GM18873 (cell line): ENCODE results near the gene STIL.
"Not testable (repeated sequence)": the region's sequence is repeated elsewhere in the genome, so short reads cannot be mapped to it uniquely, and the experiment has no call there.

Source experiments
- ATAC-seq: cut with Tn5 transposase; IDR thresholded peaks from one replicate; pipeline ENCODE4 v1.9.1; 2021; ENCODE audit warnings: mild to moderate bottlenecking, moderate library complexity, moderate number of reproducible peaks; ENCODE audit not compliant: unreplicated experiment, low FRiP score

STIL gene

DNA sequence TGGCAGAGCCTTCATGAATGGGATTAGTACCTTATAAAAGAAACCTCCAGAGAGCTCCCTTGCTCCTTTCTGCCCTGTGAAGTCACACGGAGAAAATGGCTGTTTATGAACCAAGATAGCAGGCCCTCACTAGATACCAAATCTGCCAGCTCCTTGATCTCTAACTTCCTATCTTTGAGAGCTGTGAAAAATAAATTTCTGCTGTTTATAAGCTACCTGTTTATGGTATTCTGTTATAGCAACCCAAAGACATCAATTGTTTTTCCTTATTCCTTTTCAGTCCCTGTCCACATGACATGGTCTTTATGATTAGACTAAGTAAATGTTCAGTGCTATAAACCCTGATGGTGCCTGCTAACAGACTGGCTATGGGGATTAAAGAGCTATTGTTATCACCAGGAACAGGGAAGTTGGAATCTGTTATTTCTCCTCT lies 9.7 kb upstream of the STIL start:
- ATAC-seq: no peak

DNA sequence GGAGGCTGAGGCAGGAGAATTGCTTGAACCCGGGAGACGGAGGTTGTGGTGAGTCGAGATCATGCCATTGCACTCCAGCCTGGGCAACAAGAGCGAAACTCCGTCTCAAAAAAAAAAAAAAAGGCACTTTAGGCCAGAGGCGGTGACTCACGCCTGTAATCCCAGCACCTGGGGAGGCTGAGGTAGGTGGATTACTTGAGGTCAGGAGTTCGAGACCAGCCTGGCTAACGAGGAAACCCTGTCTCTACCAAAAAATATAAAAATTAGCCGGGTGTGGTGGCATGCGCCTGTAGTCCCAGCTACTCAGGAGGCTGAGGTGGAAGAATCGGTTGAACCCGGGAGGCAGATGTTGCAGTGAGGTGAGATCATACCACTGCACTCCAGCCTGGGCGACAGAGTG lies 6.0 kb upstream of the STIL start:
- not testable (repeated sequence) for ATAC-seq

DNA sequence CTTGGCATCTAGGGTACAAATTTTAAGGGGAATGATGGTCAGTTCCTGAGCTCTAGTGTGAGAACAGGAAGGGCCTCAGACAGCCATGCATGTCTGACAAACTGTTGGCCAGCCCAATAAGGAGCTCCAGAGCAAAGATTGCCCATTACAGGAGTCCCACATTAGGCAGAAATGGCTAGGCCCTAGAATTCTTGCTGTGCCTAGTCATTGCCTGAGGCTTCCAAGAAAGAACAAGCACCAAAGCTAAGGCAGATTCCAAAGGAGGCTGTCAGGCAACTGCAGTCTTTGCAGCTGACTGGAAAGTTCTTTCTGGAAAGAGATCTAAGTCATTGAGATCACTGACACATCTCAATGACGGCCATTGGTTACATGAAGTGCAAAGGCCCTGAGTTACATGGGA lies 3.9 kb upstream of the STIL start:
- no peak for ATAC-seq

DNA sequence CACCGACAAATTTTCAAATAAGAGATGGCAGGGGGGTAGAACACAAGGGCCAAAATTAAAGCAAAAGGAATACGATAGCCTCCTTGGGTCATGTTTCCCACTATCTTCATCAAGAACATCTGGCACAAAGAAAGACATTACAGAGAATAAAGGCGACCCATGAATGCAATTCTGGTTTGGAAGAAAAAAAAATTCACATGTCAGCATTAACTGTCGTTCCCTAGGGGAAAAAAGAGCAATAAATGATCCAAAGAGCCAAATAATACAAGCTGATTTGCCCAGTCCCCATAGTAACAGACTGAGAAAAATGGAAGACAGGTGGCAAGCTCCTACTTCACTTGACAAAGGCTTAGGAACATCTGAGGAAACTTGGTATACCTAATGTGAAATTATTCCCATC lies 4.5 kb downstream of the STIL start:
- ATAC-seq: no peak

DNA sequence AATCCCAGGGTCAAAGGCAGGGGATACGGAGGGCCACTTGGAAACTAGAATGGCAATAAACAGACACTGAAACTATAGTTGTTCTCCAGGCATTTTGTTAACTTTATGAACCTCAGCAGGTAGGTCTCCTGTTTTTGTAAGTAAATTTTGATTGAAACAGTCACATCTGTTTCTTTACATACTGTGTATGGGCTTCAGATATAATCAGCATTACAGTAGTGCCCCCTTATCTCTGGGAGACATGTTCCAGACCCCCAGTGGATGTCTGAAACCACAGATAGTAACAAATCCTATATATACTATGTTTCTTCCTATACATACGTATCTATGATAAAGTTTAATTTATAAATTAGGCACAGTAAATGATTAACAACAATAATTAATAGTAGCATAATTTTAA lies 11.5 kb downstream of the STIL start:
- no peak for ATAC-seq

DNA sequence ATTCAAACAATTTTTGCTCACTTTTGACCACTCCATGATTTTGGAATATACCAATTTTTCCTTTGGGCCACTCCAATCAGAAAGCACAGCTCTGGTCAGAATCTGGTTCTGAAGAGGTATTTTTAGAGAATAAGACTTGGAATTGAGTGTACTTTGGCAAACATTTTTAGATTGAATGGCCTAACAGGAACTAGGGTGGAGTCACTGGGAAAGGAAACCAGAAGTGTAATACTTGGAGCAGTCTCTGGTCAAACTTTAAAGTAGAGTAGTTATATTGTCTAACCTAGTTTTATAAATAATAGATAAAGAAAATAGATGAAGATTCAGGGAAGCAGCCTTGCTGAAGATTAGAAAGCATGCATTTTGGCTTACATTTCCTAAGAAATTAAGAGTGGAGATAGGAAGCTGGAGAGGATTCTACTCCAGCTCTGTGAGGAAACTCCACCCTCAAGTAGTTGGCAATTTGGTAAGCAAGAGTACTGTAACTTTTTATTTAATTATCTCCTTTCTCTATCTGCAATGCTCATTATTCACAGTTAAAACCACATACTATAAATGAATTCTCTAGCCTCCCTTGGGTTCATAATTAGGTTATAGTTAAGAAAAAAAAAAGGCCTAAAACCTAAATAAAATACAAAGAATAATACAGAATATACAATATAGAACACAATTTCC lies 15.8 kb downstream of the STIL start:
- no peak for ATAC-seq

DNA sequence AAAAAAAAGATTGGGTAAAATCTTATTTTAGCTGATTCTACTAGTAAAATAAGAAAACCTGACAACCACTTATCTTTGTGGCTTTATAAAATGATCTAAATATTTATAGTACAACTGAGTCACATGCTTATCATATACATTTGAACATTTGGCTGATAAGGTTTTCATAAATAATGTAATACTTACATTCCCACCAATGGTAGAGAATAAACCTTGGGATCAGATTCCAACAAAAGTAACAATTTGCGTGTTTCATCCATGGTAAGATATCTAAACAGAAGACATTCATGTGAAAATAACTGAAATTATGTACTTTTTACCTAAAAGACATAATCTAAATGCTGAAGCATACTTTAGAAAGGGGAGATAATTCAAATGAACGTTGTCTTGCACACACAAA lies 18.4 kb downstream of the STIL start:
- ATAC-seq: no peak

DNA sequence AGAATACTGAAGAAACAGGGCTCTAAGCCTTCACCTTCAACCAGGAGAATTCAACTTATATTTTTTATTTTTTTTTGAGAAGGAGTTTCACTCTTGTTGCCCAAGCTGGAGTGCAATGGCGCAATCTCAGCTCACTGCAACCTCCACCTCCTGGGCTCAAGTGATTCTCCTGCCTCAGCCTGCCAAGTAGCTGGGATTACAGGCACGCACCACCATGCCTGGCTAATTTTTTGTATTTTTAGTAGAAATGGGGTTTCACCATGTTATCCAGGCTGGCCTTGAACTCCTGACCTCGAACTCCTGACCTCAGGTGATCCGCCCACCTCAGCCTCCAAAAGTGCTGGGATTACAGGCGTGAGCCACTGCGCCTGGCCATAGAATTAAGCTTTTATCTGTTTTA lies 19.1 kb downstream of the STIL start:
- not testable (repeated sequence) for ATAC-seq

DNA sequence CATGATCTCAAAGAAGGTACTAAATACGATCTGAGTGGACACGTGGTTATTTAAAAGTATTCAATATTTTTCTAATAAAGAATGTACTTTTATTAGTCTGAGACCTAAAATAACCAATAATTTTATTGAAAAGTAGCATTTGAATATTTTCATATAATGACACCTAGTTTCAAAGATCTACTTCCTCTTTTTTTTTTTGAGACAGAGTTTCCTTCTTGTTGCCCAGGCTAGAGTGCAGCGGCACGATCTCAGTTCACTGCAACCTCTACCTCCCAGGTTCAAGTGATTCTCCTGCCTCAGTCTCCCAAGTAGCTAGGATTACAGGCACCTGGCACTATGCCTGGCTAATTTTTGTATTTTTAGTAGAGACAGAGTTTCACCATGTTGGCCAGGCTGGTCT lies 25.8 kb downstream of the STIL start:
- not testable (repeated sequence) for ATAC-seq

DNA sequence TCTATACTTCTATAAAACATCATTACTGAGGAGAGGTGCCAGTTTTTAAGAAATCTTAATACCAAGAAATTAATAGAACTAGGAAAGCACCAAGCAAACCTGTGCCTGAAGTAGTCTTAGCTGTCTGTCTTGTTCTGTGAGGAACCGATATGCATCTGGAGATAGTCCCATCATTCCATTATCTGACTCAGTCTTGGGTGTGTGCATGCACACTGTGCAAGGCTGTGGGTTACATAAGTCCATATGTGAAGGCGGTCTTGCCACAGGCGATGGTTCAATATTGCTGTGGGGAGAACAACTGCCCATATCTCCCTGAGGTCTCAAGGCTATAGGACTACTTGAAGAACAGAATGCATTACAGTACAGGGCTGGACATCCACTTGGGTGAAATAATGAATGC lies 33.8 kb downstream of the STIL start:
- no peak for ATAC-seq

DNA sequence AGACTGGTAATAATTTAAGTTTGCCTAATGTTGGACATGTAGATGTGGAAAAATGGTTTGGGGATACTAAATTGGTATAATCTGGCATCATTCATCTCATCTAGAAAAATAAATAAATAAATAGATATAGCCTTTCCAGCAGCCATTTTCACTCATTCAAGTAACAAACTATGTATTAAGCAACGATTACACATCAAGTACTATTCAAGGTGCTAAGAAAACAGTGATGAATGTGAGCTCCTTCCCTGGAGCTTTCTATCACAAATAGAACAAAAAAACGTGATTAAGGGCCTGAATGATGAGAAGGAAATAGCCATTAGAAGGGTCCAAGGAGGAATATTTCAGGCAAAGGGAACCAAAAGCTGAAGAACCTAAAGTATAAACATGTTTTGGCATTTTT lies 37.1 kb downstream of the STIL start:
- ATAC-seq: no peak

DNA sequence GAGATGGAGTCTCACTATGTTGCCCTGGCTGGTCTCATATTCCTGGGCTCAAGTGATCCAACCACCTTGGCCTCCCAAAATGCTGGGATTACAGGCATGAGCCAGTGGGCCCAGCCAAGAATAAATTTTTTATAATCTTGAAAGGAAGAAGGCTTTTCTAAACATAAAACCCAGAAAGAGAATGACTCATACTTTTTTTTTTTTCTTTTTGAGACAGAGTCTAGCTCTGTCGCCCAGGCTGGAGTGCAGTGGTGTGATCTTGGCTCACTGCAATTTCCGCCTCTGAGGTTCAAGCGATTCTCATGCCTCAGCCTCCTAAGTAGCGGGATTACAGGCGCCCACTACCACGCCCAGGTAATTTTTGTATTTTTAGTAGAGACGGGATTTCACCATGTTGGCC lies 38.1 kb downstream of the STIL start:
- not testable (repeated sequence) for ATAC-seq

DNA sequence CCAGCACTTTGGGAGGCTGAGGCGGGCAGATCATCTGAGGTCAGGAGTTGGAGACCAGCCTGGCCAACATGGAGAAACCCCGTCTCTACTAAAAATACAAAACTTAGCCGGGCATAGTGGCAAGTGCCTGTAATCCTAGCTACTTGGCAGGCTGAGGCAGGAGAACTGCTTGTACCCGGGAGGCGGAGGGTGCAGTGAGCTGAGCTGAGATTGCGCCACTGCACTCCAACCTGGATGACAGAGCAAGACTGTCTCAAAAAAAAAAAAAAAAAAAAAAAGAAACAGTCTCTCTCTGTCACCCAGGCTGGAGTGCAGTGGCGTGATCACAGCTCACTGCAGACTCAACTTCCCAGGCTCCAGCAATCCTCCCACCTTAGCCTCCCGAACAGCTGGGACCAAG lies 48.4 kb downstream of the STIL start:
- not testable (repeated sequence) for ATAC-seq

DNA sequence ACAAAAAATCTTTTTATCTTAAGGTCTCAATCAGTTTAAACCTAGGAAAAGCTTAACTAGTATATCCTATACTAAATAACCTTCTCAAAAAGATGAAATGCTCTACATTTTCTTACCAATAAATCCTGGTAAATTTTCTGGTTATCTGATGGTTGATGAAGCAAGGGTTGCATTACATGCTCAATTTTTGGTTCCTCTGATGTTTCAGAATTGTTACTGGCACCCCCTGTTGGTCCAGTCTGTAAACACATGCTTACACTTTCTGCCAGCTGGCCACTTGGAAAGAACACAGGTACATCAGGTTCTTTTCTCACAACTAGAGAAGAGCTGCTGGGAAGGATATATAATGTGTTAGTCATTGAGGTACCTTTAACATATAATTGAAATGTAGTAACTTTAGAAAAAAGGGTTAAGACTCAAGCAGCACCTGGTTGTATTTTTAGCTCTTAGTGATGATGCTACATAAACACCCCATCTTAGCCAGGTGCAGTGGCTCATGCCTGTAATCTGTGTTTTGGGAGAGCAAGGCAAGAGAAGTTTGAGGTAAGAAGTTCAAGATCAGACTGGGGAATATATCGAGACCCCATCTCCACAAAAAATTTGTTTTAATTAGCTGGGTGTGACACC lies 51.0 kb downstream of the STIL start:
- no peak for ATAC-seq

DNA sequence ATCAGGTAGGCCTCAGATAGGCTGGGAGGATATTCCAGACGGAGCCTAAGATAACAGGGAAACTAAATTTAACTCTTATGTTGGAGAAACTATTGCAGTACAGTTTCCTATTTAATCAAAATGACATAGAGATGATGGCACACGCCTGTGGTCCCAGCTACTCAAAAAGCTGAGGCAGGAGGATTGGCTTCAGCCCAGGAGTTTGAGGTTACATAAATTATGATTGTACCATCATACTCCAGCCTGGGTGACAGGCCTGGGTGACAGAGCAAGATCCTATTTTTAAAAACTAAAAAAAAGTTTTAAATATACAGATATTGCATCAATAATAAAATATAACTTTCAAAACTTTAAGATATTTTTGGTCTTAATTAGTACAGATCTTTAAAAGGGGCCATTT lies 56.7 kb downstream of the STIL start:
- ATAC-seq: no peak

DNA sequence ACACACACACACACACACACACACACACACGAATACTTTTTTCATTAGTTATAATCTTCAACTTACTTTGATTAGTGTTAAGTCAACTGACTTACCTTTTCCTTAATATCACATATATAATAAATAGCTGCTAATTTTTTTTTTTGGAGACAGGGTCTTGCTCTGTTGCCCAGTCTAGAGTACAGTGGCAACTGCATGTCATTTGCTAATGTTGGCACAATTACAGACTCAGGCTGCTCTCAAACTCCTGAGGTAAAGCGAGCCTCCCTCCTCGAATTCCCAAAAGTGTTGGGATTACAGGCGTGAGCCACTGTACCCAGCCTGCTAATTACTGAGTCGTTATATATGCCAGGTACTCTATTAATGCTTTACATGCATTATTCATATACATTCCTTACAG lies 61.2 kb downstream of the STIL start:
- no peak for ATAC-seq

DNA sequence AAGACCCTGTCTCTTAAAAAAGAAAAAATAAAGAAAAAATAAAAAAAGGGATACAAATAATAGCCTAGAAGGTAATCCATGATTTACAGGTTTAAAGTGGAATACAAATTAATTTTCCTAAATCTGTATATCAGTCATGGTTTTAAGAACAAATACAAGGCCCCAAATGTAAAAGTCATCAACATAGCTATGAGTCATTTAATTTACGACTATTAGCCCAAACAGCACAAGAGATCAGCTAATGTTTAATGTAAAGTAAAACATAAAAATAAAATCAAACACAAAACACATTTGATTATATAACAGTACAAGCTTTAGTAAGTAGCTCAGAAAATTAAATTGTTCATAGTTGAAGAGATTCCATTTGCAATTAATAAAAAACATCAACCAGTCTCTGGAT lies 61.6 kb downstream of the STIL start:
- no peak for ATAC-seq

DNA sequence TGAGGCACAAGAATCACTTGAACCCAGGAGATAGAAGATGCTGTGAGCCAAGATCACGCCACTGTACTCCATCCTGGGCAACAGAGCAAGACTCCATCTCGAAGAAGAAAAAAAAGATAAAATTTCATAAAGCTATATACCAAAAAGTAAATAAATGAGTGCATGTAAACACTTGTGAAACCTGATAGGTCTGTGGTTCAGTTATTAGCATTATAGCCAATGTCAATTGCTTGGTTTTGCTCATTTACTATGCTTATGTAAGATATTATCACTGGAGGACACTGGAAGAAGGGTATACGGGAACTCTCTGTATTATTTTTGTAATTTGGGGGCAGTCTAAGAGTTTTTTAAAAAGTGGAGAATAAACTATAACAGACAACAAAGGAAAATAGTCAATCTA lies 64.2 kb downstream of the STIL start:
- no peak for ATAC-seq

DNA sequence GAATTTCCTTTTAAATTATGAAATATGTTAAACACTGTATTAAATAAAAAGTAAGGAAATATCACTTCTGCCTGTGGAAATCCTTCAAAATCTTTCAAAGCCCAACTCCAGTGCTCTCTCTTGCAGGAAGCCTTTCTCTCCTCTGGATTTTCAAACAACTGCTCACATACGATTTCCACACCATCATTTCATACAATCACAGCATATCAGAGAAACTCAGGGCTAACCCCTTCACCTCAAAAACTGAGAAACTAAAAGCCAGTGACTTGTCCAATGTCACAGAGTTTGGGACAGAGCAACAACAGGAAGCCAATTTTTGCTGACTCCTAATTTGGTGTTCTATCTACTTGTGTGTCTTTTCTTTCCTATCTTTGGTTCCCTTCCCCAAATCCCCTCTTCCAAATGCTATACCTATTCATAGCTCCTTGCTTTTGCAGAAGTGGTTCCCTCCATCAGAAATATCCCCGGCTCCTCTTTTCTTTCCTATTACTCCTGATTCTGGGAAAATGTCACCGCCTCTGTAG lies 69.5 kb downstream of the STIL start:
- ATAC-seq: no peak

DNA sequence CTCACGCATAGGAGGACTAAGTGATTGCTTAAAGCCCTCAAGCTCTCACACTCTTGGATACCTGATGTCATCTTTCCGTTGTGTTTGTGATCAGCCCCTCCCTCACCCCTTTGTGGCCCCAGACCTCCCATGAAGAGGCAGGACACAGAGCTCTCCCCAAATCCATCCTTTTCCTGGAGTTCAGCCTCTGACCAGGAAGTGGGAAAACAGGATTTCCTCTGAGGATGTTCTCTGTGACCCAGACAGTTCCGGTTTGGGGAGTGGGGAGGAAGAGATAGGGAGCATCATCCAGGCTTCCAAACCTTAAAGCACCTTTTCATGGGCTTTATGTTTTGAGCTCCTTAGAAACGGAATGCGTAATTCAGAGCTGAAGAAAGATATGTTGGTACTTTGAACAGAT lies 70.0 kb downstream of the STIL start:
- ATAC-seq: no peak

DNA sequence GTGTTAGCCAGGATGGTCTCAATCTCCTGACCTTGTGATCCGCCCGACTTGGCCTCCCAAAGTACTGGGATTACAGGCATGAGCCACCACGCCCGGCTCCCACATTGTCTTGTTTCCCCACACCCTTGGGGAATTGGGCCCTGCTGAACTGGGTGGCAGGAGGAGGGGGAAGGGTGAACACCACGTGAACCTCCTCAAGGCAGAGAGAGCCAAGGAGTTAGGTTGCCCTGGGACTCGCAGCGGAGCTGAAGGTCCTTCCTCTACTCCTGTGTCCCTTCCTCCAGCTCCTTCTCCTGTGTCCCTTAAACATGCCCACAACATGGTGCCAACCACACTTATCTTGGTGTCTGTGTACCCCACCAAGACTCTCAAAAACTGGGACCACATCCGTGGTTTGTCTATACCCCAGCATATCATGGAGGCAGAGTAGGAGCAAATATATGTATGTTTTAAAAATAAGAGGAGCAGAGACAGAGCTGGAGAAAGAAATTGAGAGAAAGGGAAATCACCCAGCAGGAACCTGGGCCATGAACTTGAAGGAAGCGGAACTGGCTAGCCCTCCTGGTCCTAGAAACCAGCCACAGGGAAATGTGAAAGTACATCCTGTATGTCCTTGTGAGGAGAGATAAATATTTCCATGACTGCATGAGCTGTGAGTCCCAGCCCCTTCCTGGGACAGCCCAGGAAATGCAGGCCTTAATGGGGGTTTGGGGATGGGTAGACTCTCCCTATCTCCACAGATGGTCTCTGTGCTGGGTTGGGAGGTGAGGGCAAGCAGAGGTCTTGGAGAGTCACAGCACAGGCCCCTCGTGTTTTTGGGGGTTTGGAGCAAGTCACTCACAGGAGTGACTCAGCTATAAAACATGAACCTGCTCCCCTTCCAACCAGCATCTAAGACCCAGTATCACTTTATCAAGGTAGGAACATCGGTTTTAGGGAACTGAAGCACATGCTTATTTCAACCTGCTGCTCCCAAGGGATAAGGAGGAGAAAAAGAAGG lies 72.5 kb downstream of the STIL start:
- ATAC-seq: no peak
